ENCODE measurements around the gene LCN1.

Gene LCN1

DNA sequence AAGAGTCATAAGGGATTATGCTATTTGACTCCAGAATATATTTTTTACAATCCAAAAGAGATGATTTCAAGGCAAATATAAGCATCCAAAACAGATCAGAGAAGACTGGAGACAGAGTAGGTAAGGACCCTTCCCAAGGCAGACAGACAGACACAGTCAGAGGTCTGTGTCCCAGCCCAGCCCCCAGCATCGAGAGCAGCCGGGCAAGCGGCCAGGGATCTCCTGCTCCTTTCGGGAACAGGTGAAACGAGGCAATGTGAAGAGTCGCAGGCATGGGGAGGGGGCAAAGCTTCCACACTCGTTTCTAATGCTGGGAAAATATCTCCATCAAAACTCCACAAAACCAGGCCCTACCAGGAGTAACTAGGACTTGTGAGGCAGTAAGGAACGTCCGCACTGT lies 46.1 kb downstream of the LCN1 start:
- DNase-seq (ENCODE audit: low spot score): no peak

DNA sequence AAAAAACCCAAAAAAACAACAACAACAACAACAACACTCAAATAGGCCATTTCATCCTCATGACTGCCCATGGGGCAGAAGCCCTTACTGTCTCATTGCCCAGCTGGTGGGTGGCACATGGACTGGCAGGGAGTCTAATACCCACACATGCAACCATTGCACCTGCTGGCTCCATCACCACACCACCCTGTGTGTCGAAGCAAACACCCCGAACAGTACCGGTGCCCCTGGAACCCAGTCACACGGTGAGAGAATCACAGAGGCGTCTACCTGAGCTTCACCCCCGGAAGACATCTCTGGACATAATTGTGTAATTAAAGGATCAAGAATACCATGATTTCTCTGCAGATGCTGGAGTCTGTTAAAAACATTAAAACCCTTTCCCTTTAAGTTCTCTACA lies 46.8 kb downstream of the LCN1 start:
- DNase-seq (ENCODE audit: low spot score): no peak

DNA sequence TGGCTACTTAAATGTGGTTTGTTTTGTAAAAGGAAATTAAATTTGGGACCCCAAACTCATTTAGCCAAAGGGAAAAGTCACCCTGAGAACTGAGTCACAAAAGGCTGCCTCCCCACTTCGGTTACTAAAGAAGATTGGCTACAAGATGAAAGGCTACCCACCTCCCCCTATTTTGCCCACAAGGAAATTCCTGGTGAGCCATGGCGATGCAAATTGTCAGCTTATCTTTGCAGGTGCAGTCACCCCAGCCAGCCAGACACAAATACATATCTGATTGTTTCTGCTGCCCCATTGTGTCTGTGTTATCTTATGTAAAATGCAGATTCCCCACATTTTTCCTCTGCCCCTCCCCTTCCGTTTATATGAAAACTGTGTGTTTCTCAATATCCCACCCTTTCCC lies 49.2 kb downstream of the LCN1 start:
- no peak for DNase-seq (ENCODE audit: low spot score)

DNA sequence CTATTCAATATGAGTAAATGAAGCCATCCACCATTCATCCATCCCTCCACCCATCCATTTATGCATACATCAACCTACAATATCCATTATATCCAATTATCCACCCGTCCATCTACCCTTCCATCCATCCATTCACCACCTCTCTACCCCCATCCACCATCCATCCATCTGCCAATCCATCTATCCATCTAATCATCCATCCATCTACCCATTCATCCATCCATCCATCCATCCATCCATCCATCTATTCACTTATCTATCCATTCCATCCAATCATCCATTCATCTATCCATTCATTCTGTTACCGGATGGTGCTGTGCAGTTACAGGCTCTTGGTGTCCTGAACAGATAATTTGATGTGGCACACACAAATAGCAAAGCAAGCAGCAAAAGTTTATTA lies 51.0 kb downstream of the LCN1 start:
- DNase-seq (ENCODE audit: low spot score): no peak

DNA sequence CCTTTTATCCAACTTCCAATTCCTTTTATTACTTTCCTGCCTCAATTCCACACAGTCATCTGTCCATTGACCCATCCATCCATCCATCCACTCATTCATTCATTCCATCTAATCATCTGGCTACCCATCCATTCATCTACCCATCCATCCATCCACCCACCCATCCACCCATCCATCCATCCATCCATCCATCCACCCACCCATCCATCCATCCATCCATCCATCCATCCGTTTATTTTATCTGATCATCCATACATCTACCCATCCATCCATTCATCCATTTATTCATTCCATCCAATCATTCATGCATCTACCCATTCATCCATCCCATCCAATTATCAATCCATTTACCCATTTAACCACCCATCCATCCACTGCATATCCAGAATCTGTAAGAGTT lies 51.9 kb downstream of the LCN1 start:
- no peak for DNase-seq (ENCODE audit: low spot score)

DNA sequence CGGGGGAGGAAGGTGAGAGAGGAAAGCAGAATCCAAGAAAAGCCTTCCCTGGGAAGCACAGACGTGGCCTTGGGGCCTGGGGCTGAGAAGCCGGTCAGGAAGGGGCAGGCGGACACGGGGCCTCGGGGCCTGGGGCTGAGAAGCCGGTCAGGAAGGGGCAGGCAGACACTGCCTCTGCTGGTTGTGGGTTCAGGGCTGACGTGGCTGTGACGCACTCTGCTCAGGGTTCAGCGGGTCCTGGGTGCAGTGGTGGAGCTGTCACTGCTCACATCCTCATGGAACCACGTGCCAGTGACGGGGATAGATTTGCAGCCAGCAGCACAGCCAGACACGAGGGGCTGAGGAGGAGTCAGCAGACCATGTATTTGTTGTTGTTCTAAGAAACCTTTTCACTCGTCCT lies 53.1 kb downstream of the LCN1 start:
- no peak for DNase-seq (ENCODE audit: low spot score)

DNA sequence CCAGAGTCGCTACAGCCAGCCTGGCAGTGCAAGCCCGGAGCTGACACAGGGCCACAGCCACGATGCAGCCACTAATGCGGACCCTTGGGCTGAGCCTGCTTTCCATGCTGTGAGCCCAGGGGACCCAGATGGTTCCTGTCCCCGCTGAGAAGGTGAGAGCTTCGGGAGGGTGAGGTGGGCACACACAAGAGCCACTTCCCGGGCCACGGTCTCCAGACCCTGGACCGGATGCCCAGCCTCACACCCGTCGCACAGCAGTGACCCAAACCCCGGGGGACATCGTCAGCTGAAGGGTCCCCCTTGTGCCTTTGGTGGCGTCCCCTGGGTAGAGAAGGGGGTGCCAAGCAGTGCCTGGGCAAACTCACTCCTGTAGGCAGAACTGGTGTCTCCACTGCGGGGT lies 53.7 kb downstream of the LCN1 start:
- no peak for DNase-seq (ENCODE audit: low spot score)
